Tibial artery (tissue), 4 donors: ENCODE measurements around the gene CST6.

Experiments
- DNase-seq, 2 donors: peaks; one replicate each; pipeline ENCODE4 v3.0.0-alpha.2; 2019
- H3K27ac ChIP-seq, 2 donors: fragments of 200-600 bp; sonication (generic) in 1 of 2; 1 replicate in 1 of 2; 2 replicates in 1 of 2; pipeline ENCODE4 v1.5.1; 2018 to 2019; ENCODE audit warnings: mild to moderate bottlenecking in 1 of 2
- H3K27me3 ChIP-seq, 2 donors: fragments of 200-600 bp; sonication (generic) in 1 of 2; one replicate each; pipeline versions ENCODE4 v1.5.1 to v1.6.0; 2016 to 2019
- H3K36me3 ChIP-seq, 3 donors: fragments of 200-600 bp; sonication (generic) in 2 of 3; one replicate each; pipeline ENCODE4 v1.5.1; 2016 to 2019; ENCODE audit warnings: mild to moderate bottlenecking in 2 of 3
- H3K4me1 ChIP-seq, 4 donors: fragments of 200-600 bp; sonication (generic) in 2 of 4; 1 replicate in 3 of 4; 2 replicates in 1 of 4; pipeline ENCODE4 v1.5.1; 2016 to 2019
- H3K4me3 ChIP-seq, 2 donors: fragments of 200-600 bp; sonication (generic) in 1 of 2; 1 replicate in 1 of 2; 2 replicates in 1 of 2; pipeline ENCODE4 v1.5.1; 2018 to 2019; ENCODE audit warnings: mild to moderate bottlenecking in 2 of 2
- H3K9me3 ChIP-seq, 3 donors: fragments of 200-600 bp; sonication (generic) in 1 of 3; one replicate each; pipeline ENCODE4 v1.5.1; 2016 to 2019
- intact Hi-C: fragments of 100-400 bp; cut with DNase I; formaldehyde crosslinking; loops from one replicate; pipeline ENCODE4 v1.15.0; 2023; ENCODE audit warnings: low total_unique reads
- TF ChIP-seq, protein P1 (sequence below), 2 experiments: fragments of 200-600 bp in 1 of 2; fragments of 450-650 bp in 1 of 2; IDR thresholded peaks; one replicate each; pipeline ENCODE4 v1.5.1; 2017 to 2019; ENCODE audit warnings: antibody characterized with exemption in 2 of 2, mild to moderate bottlenecking in 1 of 2, moderate library complexity in 1 of 2

The CST6 gene

DNA sequence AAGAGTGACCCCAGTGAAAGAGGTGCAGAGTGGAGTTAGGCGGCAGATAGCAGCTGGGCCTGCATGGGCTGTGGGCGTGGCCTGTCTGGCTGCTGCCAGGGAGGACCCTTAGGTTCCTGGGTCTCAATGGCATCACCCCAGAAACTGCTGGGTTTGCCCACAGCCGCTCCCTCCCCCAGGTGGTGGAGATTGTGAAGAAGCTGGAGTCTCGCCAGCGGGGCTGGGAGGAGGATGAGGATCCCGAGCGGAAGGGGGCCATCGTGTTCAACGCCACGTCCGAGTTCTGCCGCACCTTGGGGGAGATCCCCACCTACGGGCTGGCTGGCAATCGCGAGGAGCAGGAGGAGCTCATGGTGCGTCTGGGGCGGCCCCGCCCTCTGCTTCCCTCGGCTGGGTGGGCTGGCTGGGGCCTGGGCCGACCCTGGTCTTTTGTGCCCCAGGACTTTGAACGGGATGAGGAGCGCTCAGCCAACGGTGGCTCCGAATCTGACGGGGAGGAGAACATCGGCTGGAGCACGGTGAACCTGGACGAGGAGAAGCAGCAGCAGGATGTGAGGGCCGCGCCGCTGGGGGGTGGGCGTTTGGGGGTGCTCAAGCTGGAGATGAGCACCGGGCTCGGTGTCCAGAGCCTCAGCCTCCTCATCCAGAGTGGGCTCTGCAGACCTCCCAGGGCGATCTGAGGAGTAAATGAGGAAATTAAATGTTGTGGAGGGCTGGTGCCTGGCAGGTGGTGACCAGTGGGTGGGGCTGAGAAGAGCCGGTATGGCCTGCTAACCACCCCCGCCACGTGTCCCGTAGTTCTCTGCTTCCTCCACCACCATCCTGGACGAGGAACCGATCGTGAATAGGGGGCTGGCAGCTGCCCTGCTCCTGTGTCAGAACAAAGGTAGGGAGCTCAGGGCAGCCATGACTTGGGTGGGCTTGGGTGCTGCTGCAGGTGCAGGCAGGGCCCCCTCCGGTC, 35.3 kb upstream of the CST6 start:
- TF ChIP-seq, protein P1, sequence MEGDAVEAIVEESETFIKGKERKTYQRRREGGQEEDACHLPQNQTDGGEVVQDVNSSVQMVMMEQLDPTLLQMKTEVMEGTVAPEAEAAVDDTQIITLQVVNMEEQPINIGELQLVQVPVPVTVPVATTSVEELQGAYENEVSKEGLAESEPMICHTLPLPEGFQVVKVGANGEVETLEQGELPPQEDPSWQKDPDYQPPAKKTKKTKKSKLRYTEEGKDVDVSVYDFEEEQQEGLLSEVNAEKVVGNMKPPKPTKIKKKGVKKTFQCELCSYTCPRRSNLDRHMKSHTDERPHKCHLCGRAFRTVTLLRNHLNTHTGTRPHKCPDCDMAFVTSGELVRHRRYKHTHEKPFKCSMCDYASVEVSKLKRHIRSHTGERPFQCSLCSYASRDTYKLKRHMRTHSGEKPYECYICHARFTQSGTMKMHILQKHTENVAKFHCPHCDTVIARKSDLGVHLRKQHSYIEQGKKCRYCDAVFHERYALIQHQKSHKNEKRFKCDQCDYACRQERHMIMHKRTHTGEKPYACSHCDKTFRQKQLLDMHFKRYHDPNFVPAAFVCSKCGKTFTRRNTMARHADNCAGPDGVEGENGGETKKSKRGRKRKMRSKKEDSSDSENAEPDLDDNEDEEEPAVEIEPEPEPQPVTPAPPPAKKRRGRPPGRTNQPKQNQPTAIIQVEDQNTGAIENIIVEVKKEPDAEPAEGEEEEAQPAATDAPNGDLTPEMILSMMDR (IDR thresholded peaks at IDR 0.05): no peak
- no peak for DNase-seq
- H3K27ac ChIP-seq: no peak overlapping the region
- no peaks in the 10 kb centered on the region for H3K9me3 ChIP-seq
- peaks cover 29 to 84% (median 46%) of the 10 kb centered on the region in 3 donors for H3K36me3 ChIP-seq
- intact Hi-C loops: no loop called here
- no peak overlapping the region for H3K4me3 ChIP-seq
- H3K4me1 ChIP-seq: no peaks in the 10 kb centered on the region
- no peaks in the 10 kb centered on the region for H3K27me3 ChIP-seq

DNA sequence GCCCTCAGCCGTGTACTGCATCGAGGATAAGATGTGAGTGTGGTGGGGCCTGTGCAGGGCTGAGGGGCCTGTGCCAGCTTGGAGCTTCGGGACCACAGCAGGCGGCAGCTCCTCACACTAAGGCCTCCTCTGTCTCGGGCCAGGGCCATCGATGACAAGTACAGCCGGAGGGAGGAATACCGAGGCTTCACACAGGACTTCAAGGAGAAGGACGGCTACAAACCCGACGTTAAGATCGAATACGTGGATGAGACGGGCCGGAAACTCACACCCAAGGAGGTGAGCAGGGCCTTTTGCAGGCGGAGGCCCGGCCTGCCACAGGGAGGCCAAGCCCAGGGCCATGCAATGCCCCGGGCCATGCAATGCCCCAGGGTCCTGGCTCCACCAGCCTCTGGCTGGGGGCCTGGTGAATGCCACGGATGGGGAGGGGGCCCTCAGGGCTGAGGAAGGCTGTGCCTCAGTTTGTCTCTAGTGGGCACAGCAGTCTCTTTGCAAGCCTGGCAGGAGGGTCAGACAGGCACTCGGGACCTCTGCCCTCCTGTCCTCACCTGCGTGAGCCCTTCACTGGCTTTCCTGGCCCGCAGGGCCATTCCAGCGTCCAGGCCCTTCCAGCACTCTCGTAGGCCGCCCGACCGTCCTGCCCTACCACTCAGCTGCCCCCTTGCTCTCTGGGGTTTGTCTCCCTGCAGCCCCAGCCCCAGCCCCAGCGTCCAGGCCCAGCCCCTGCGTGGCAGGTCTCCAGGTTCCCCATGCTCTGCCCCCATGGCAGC, 34.0 kb upstream of the CST6 start:
- TF ChIP-seq, protein P1 (IDR thresholded peaks at IDR 0.05): no peak
- no peak for DNase-seq
- no peaks in the 10 kb centered on the region for H3K27me3 ChIP-seq
- no peak overlapping the region for H3K27ac ChIP-seq
- no peak overlapping the region for H3K4me3 ChIP-seq
- no peaks in the 10 kb centered on the region for H3K9me3 ChIP-seq
- no peaks in the 10 kb centered on the region for H3K4me1 ChIP-seq
- intact Hi-C loops: no loop called here
- peaks cover 29 to 71% (median 46%) of the 10 kb centered on the region in 3 donors for H3K36me3 ChIP-seq

DNA sequence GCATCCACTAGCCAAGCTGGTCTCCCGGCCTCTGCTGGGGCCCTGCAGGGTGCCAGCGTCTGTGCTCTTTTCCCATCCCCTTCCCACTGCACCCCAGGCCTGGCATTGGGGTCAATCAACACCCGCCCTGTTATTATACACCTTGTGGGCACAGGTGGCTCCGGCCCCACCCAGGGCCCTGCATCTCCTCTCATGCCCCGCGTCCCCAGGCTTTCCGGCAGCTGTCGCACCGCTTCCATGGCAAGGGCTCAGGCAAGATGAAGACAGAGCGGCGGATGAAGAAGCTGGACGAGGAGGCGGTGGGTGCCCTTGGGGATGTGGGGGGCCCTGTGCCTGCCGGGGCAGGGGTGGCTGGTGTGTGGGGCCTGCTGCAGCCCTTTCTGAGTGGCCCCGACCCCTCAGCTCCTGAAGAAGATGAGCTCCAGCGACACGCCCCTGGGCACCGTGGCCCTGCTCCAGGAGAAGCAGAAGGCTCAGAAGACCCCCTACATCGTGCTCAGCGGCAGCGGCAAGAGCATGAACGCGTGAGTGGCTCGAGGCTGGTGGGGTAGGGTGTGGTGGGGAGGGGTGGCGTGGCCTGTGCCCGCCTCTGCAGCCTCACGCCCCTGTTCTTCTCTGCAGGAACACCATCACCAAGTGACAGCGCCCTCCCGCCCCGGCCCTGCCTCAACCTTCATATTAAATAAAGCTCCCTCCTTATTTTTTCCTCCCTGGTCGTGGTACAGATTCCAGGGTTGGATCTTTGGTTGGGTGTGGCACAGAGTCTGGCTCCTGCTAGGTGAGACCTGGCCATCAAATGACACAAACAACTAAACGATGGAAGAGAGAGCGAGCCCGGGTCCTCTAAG, 33.2 kb upstream of the CST6 start:
- DNase-seq: no peak
- TF ChIP-seq, protein P1 (IDR thresholded peaks at IDR 0.05): no peak
- no peak overlapping the region for H3K27ac ChIP-seq
- H3K4me3 ChIP-seq: no peak overlapping the region
- H3K4me1 ChIP-seq: no peaks in the 10 kb centered on the region
- no peaks in the 10 kb centered on the region for H3K9me3 ChIP-seq
- intact Hi-C loops: no loop called here
- H3K27me3 ChIP-seq: no peaks in the 10 kb centered on the region
- H3K36me3 ChIP-seq: peaks cover 29 to 65% (median 42%) of the 10 kb centered on the region in 3 donors

DNA sequence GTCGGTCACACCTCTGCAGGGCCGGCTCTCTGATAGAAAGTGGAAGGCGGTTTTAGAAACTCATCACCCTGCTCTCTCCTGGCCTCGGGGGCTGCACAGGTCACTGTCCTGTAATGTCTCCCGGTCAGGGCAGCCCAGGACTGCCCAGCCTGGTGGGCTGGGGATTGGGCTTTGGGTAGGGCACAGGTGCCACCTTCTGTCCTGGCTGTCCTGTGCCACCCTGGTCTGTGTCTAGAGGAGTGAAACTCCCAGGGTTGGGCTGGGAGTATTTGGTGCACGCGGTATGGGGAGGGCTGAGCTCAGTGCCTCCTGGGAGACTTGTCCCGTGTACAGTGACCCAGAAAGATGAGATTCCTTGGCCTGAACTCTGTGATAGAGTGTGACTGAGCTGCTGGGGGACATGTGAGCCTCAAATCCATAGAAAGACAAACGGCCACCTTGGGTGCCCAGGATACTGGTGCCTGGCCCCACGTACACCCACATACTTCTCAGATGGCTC, 32.5 kb upstream of the CST6 start:
- Histone ChIP-seq H3K4me1 (peaks cover 0 to 1% (median 0%) of the 10 kb centered on the region in 4 donors), H3K36me3 (peaks cover 29 to 67% (median 39%) of the 10 kb centered on the region in 3 donors), H3K4me3 (no peak overlapping the region), H3K27me3 (no peaks in the 10 kb centered on the region), H3K27ac (no peak overlapping the region), H3K9me3 (no peaks in the 10 kb centered on the region)
- TF ChIP-seq, protein P1 (IDR thresholded peaks at IDR 0.05): no peak
- DNase-seq: no peak
- intact Hi-C loops: no loop called here
